ENCODE measurements around the gene BBS9. TPM values are rescaled to one million over a fixed set of nuclear protein-coding genes. Genes with fewer than 3 reads are reported as not detected.

BBS9 gene
- total and polyA plus RNA-seq, 2 experiments from 2014 or later = 27.2 to 66.1 TPM

DNA sequence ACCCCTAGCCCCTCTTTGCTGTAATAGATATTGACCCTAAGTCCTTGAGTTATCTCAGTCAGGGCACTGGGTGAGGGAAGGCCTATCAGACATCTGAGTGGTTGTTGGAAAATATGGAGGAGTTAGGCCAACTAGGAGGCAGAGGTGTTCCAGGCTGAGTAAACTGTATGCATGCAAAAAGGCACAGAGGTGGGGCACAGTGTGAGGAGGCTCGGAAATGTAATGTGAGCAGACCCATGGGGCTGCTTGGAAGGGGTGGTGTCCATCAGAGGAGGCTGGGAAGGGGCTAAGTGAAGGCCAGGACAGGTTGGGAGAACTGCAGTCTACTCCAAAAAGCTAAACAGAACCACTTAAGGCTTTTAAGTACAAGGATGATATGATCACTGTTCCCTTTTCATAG lies 452.7 kb downstream of the BBS9 start:
- DNase-seq (ENCODE audit: low spot score) = no peak
- Histone ChIP-seq H3K9me2 (ENCODE audit: insufficient read depth) (no peaks in the 10 kb centered on the region), H3K36me3 (ENCODE audit: insufficient read depth) (no peaks in the 10 kb centered on the region), H4K20me1 (replicated peaks; ENCODE audit: insufficient read depth) (no peaks in the 10 kb centered on the region), H3K27ac (ENCODE audit: low read depth) (no peak overlapping the region), H3K27me3 (ENCODE audit: insufficient read depth) (no peaks in the 10 kb centered on the region), H3K4me2 (no peak overlapping the region), H3K4me1 (ENCODE audit: insufficient read depth) (no peaks in the 10 kb centered on the region), H2AFZ (no peak overlapping the region), H3K4me3 (no peak overlapping the region), H3F3A (replicated peaks; ENCODE audit: low read depth) (no peaks in the 10 kb centered on the region), H3K79me2 (replicated peaks; ENCODE audit: insufficient read depth) (no peaks in the 10 kb centered on the region)
- Mint-ChIP-seq H3K27me3 (ENCODE audit: insufficient read depth, low read depth, poor library complexity) (peaks cover 6% of the 10 kb centered on the region), H3K36me3 (ENCODE audit: low read depth) (no peaks in the 10 kb centered on the region; the same call in 2 of the 3 replicates), H3K4me1 (peaks cover 3% of the 10 kb centered on the region; the same call in 1 of the 3 replicates), H3K27ac (peak overlapping the region; percentile 28; the same call in 1 of the 2 replicates), H3K4me3 (no peak overlapping the region), H3K9me3 (no peaks in the 10 kb centered on the region)
- no peak for ATAC-seq
- TF ChIP-seq, protein P1, sequence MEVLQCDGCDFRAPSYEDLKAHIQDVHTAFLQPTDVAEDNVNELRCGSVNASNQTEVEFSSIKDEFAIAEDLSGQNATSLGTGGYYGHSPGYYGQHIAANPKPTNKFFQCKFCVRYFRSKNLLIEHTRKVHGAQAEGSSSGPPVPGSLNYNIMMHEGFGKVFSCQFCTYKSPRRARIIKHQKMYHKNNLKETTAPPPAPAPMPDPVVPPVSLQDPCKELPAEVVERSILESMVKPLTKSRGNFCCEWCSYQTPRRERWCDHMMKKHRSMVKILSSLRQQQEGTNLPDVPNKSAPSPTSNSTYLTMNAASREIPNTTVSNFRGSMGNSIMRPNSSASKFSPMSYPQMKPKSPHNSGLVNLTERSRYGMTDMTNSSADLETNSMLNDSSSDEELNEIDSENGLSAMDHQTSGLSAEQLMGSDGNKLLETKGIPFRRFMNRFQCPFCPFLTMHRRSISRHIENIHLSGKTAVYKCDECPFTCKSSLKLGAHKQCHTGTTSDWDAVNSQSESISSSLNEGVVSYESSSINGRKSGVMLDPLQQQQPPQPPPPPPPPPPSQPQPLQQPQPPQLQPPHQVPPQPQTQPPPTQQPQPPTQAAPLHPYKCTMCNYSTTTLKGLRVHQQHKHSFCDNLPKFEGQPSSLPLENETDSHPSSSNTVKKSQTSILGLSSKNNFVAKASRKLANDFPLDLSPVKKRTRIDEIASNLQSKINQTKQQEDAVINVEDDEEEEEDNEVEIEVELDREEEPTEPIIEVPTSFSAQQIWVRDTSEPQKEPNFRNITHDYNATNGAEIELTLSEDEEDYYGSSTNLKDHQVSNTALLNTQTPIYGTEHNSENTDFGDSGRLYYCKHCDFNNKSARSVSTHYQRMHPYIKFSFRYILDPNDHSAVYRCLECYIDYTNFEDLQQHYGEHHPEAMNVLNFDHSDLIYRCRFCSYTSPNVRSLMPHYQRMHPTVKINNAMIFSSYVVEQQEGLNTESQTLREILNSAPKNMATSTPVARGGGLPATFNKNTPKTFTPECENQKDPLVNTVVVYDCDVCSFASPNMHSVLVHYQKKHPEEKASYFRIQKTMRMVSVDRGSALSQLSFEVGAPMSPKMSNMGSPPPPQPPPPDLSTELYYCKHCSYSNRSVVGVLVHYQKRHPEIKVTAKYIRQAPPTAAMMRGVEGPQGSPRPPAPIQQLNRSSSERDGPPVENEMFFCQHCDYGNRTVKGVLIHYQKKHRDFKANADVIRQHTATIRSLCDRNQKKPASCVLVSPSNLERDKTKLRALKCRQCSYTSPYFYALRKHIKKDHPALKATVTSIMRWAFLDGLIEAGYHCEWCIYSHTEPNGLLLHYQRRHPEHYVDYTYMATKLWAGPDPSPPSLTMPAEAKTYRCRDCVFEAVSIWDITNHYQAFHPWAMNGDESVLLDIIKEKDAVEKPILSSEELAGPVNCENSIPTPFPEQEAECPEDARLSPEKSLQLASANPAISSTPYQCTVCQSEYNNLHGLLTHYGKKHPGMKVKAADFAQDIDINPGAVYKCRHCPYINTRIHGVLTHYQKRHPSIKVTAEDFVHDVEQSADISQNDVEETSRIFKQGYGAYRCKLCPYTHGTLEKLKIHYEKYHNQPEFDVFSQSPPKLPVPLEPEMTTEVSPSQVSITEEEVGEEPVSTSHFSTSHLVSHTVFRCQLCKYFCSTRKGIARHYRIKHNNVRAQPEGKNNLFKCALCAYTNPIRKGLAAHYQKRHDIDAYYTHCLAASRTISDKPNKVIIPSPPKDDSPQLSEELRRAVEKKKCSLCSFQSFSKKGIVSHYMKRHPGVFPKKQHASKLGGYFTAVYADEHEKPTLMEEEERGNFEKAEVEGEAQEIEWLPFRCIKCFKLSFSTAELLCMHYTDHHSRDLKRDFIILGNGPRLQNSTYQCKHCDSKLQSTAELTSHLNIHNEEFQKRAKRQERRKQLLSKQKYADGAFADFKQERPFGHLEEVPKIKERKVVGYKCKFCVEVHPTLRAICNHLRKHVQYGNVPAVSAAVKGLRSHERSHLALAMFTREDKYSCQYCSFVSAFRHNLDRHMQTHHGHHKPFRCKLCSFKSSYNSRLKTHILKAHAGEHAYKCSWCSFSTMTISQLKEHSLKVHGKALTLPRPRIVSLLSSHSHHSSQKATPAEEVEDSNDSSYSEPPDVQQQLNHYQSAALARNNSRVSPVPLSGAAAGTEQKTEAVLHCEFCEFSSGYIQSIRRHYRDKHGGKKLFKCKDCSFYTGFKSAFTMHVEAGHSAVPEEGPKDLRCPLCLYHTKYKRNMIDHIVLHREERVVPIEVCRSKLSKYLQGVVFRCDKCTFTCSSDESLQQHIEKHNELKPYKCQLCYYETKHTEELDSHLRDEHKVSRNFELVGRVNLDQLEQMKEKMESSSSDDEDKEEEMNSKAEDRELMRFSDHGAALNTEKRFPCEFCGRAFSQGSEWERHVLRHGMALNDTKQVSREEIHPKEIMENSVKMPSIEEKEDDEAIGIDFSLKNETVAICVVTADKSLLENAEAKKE (CRISPR knock-in tag; IDR thresholded peaks at IDR 0.05) = no peak
- TF ChIP-seq CREB1 (CRISPR knock-in tag; IDR thresholded peaks at IDR 0.05; ENCODE audit: low read depth) (no peak), POLR2AphosphoS5 (IDR thresholded peaks at IDR 0.05; ENCODE audit: low read depth) (no peak), EZH2phosphoT487 (IDR thresholded peaks at IDR 0.05; ENCODE audit: unreplicated experiment) (no peak), STAT1 (IDR thresholded peaks at IDR 0.05; ENCODE audit: unreplicated experiment) (no peak), NANOG (IDR thresholded peaks at IDR 0.05; ENCODE audit: borderline replicate concordance) (no peak), ZNF331 (CRISPR knock-in tag; IDR thresholded peaks at IDR 0.05; ENCODE audit: low read depth) (no peak)
- TF ChIP-seq, protein P2, sequence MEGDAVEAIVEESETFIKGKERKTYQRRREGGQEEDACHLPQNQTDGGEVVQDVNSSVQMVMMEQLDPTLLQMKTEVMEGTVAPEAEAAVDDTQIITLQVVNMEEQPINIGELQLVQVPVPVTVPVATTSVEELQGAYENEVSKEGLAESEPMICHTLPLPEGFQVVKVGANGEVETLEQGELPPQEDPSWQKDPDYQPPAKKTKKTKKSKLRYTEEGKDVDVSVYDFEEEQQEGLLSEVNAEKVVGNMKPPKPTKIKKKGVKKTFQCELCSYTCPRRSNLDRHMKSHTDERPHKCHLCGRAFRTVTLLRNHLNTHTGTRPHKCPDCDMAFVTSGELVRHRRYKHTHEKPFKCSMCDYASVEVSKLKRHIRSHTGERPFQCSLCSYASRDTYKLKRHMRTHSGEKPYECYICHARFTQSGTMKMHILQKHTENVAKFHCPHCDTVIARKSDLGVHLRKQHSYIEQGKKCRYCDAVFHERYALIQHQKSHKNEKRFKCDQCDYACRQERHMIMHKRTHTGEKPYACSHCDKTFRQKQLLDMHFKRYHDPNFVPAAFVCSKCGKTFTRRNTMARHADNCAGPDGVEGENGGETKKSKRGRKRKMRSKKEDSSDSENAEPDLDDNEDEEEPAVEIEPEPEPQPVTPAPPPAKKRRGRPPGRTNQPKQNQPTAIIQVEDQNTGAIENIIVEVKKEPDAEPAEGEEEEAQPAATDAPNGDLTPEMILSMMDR (conservative IDR thresholded peaks at IDR 0.05; ENCODE audit: low read depth in 2 of 2) = no peak
- TF ChIP-seq, protein P3, sequence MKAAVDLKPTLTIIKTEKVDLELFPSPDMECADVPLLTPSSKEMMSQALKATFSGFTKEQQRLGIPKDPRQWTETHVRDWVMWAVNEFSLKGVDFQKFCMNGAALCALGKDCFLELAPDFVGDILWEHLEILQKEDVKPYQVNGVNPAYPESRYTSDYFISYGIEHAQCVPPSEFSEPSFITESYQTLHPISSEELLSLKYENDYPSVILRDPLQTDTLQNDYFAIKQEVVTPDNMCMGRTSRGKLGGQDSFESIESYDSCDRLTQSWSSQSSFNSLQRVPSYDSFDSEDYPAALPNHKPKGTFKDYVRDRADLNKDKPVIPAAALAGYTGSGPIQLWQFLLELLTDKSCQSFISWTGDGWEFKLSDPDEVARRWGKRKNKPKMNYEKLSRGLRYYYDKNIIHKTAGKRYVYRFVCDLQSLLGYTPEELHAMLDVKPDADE (IDR thresholded peaks at IDR 0.05) = no peak
- TF ChIP-seq, protein P4, sequence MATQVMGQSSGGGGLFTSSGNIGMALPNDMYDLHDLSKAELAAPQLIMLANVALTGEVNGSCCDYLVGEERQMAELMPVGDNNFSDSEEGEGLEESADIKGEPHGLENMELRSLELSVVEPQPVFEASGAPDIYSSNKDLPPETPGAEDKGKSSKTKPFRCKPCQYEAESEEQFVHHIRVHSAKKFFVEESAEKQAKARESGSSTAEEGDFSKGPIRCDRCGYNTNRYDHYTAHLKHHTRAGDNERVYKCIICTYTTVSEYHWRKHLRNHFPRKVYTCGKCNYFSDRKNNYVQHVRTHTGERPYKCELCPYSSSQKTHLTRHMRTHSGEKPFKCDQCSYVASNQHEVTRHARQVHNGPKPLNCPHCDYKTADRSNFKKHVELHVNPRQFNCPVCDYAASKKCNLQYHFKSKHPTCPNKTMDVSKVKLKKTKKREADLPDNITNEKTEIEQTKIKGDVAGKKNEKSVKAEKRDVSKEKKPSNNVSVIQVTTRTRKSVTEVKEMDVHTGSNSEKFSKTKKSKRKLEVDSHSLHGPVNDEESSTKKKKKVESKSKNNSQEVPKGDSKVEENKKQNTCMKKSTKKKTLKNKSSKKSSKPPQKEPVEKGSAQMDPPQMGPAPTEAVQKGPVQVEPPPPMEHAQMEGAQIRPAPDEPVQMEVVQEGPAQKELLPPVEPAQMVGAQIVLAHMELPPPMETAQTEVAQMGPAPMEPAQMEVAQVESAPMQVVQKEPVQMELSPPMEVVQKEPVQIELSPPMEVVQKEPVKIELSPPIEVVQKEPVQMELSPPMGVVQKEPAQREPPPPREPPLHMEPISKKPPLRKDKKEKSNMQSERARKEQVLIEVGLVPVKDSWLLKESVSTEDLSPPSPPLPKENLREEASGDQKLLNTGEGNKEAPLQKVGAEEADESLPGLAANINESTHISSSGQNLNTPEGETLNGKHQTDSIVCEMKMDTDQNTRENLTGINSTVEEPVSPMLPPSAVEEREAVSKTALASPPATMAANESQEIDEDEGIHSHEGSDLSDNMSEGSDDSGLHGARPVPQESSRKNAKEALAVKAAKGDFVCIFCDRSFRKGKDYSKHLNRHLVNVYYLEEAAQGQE (IDR thresholded peaks at IDR 0.05; ENCODE audit: unreplicated experiment) = no peak

Data from GM23338 (cell line).